ENCODE measurements around the gene EPC2.

The EPC2 gene

DNA sequence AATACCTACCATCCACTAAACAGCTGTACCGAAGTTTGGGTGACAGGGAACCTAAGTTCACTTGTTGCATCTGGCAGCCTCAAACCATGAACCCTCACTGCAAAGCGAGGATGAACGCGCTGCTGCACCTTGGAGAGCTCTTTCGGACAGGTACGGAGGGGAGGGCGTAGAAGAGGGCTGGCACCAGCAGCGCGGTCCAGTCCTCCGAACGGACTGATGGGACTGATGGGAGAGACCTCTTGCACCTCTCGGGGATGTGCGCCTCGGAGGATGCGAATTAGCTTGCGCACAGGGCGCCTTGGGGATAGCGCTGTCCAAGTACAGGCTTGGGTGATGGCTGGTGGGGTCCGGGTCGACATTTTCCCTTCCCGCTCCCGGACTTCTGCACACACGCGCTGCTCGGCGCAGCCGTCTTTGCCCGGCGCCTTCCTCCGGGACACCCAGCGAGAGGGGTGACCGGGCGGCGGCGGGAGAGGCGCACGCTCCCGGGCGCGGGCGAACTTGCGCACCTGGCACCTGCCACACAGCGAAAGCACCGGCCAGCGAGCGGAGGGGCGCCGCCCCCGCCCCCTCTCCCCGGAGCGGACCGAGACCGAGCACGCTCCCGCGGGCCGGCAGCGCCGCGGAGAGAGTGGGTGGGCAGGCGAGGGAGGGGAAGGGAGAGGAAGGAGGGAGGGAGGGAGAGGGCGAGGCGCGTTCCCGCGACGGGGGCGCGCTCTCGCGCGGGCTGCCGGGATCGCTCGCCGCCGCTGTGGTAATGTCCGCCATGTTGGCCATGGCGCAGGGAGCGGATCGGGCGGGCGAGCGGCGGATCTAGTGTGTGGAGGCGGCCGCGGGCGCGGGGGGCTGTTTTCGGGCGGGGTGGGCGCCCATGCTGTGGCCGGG, at the start of gene EPC2:
TSS of gene EPC2 (plus strand) at position 754 of the 885 bp plus-strand sequence. CDS start 267 bp downstream, outside the sequence.
- no peak for FAIRE-seq

DNA sequence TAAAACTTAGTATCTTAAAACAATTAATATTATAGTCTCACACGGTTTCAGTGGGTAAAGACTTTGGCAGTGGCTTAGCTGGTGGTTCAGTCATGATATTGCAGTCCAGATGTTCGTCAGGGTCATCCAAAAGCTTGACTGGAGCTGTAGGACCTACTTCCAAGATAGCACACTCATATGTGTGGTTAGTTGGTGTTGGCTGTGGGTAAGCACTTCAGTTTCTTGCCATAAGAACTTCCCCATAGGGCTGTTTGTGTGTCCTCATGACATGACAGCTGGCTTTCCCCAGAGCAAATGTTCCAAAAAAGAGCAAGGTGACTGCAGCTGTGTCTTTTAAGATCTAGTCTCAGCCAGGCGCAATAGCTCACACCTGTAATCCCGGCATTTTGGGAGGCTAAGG, 48.5 kb upstream of the EPC2 start:
- FAIRE-seq = no peak

DNA sequence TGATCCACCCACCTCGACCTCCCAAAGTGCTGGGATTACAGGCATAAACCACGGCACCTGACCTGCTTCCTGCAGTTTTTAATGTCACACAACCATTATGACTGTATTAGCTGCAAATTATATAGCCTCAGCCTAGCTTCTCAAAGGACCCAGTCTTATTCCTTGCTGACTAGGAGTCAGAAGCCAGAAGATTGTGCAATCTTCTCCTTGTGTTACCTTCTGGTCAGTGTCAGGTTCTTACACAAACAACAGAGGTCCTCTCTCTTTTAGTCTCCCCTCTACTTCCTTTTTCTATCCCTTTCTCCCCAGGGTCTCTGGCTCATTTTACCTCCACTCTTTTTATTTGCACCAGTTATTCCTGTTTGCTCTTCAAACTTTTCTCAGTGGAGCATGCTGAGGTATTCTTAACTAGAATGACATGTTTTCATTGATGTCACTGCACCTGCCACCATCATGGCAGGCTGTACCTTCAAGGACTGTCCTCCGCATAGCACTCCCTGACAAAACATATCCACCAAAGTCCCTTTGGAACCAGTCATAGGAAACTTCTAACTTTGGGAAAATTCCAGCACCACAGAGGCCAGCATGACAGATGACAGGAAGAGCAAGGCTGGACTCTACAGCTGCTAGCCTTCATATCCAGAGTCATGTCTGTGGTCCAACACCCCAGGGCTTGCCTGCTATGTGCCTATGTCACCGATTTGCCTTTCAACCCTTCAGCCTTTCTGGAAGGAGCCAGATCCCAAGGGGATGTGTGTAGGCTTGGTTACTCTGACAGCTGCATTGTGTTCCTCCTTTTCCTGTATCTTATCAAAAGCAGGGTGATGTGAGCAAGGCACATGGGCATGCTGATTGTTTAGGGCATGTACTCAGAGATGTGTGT, 45.2 kb upstream of the EPC2 start:
- FAIRE-seq = no peak

GRCh38 chr2:148602885-148603561, 41.5 kb upstream of the EPC2 start:
- no peak for FAIRE-seq

GRCh38 chr2:148603562-148603920, 41.0 kb upstream of the EPC2 start:
- FAIRE-seq = no peak

GRCh38 chr2:148604927-148605326, 39.6 kb upstream of the EPC2 start:
- no peak for FAIRE-seq

DNA sequence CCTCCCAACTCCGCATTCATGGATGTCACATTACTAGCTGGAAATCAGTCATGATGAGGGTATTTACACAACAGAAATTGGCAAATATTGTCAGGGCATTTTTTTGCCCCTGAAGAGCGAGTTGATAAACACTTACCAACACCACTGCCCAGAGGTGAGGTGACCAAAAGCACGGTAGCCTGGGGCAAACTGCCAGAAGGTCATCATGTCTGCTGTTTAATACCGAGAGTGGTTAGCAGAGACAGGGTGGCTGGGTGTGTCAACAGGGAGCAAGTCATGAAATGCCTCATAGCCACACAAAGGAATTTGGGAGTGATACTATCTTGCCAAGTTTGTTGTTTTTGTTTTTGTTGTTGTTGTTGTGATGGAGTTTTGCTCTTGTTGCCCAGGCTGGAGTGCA, 37.0 kb upstream of the EPC2 start:
- FAIRE-seq = no peak

DNA sequence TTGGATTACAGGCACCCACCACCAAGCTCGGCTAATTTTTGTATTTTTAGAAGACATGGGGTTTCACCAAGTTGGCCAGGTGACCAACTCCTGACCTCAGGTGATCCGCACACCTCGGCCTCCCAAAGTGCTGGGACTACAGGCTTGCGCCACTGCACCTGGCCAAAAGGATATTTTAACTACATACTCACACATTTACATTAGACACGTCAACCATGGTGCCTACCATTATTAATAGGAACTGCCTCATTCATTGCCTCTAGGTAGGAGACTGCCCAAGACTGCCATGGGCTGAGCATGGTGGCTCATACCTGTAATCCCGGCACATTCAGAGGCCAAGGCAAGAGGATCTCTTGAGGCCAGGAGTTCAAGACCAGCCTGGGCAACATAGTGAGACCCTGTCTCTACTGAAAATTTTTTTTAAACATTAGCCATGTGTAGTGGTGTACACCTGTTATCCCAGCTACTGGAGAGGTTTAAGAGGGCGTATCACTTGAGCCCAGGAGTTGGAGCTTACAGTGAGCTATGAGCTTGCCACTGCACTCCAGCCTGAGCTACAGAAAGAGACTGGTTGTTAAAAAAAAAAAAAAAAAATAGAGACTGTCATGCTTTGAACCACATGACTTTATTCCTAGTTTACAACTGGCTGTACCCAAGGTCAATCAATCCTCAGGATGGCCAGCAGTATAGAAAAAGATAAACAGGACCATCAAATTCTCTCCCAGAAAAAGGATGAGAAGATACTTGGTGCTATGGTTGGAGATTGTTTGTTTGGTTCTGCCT, 31.1 kb upstream of the EPC2 start:
- FAIRE-seq = no peak

- no peak for FAIRE-seq
Observed at GRCh38 chr2:148614014-148614321, 30.6 kb upstream of the EPC2 start.

DNA sequence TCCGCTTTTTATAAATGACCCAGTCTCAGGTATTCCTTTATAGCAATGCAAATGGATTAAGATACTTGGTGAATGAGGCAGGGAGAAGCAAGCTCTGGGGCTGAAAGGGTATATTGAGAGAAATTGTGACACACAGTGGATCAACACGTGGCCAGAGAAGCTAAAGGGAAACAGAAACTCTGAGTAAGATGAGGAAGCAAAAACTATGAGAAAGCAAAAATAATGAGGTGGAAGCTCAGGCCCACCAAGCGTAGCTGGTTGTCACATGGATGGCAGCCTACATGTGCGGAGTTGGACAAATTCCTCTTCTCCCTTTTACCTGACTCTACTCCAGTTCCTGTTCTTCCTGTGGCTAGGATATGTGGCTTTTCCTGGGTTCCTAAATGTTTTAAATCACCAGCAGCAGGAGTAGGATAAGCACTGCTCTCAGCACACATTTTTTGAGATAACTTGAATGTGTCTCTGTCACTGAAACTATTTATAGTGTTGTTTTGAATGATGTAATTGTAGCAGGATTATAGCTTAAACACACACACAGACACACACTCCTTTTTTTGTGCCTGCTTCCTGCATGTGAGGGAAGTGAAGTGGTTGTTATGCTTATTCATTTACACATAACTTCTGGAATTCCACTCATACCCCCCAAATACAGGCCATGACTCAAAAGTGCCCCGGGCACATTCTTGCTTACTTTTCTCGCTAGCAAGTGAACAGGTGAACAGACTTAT, 30.1 kb upstream of the EPC2 start:
- FAIRE-seq = no peak

GRCh38 chr2:148615381-148615841, 29.1 kb upstream of the EPC2 start:
- no peak for FAIRE-seq

DNA sequence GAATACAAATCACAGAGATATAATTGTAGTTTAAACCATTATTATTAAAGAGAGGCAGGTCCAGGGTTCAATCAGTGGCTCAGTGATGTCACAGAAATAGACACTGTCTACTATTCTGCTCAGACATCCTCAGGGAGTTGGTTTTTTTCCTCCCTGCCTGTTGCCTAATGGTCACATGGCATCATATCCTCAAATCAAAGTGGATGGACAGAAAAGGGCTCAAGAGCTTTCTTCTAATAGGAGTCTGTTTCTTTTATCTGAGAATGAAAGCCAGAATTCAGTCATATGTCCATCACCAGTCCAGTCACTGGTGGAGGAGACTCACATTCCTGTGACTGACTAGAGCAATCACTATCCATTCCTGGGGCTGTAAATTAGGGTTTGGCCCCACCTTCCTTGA, 27.9 kb upstream of the EPC2 start:
- no peak for FAIRE-seq

DNA sequence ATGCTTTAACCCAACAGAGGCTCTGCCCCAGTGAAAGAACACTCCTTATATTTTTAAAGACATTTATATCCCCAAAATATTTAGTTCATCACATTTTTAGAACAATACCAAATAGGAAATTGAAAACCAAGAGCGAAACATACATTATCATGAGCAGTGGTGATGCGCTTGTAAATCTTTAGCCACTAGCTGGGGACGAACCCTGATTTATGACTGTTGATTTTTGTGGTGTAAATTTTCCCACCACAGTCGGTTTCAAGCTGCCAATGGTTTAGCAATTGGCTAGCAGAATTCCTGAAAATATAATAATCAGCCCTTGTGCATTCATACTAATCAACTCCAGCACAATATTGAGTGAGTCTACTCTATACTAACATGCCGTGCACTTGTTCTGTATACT, 27.3 kb upstream of the EPC2 start:
- FAIRE-seq = no peak

- FAIRE-seq = no peak
Observed at GRCh38 chr2:148619560-148620195, 24.9 kb upstream of the EPC2 start.

- no peak for FAIRE-seq
Observed at GRCh38 chr2:148622366-148622765, 22.2 kb upstream of the EPC2 start.

- no peak for FAIRE-seq
Observed at GRCh38 chr2:148623086-148623485, 21.5 kb upstream of the EPC2 start.

DNA sequence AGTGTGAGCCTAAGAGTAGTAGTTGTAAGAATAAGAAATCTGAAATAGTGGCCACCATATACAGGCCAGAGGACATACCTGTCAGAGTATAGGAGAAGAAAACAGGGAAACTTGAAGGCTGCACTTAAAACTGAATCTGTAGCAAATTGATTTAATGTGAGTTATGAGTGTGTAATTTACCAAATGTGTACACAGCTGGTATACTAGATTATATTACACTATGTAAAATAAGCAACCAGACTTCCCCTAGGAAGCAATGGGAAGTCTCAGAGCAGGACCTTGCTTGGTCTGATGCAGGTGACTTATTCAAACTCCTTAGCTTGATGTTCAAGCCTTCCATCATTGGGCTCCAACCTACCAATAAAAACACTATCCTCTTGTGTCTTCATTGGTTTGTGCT, 17.3 kb upstream of the EPC2 start:
- FAIRE-seq = no peak

- FAIRE-seq = no peak
Observed at GRCh38 chr2:148634749-148635148, 9.8 kb upstream of the EPC2 start.

- FAIRE-seq = no peak
Observed at GRCh38 chr2:148638543-148638942, 6.0 kb upstream of the EPC2 start.

DNA sequence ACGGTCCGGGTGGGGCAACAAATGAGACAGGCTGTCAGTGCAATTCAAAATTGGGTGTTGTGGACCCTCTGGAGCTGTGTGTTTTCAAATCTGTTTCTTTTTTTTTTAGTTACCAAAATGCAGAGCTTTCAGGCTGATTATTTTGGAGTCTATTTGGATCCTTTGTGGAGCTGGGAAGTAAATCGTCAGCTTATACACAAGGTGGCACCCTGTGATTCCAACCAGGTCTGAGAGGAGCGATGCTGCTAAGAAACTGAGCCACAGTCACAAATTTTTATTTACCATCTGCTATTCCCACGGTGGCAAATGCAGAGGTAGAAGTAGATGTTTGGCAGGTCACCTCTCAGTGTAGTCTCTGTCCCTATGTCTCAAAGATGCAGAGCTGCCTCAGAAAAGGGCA, 3.8 kb upstream of the EPC2 start:
- FAIRE-seq = no peak

- no peak for FAIRE-seq
Observed at GRCh38 chr2:148642112-148642744, 2.3 kb upstream of the EPC2 start.
